GM21423 (cell line): ENCODE data around the gene TTLL9.
A peak's percentile ranks its signal among the peaks of the same experiment; 100 is the strongest.

Experiments
- ATAC-seq: cut with Tn5 transposase; IDR thresholded peaks from one replicate; pipeline ENCODE4 v1.9.1; 2021; ENCODE audit warnings: mild to moderate bottlenecking, moderate library complexity; ENCODE audit not compliant: unreplicated experiment

The TTLL9 gene

DNA sequence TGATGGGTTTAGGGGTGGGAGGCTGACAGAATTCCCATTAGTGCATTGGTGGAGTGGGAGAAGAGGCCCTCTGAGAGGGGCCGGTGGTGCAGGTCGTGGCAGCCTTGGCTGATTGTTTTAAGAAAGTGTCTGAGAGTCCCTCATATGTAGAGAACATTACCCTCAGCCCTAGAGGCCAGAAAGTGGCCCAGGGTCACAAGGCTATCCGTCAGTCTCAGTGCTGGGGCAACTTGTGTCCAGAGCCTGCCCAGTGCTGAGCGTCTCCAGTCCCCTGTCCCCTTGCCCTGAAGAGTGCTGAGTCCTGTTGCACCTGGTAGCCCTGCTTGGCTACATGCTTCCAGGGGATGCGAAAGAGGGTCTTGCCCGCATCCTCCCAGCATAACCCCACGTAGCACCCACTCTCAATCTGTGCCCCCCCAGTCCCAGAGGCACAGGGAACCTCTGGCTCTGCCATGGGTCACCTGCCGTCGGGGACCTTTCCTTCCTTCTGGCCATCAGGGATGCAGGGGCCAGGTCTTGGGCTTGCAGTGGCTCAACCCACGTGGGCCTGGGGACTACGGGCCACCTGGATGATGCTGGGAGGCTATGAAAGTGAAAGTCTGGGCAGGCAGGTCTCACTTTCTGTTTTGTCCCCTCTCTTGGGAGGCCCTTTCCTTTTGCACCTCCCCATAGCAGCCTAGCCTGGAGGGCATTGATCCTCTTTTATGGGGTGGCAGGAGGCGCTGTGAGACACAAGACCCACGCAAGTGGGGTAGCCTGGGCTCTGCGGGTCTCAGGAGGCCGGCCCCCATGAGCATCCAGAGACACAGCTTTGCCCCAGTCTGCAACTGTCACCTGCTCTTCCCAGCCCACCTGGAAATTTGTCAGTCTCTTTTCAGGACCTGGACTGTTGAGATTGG is 12.3 kb upstream of the TTLL9 start:
- peak; percentile 81 for ATAC-seq

DNA sequence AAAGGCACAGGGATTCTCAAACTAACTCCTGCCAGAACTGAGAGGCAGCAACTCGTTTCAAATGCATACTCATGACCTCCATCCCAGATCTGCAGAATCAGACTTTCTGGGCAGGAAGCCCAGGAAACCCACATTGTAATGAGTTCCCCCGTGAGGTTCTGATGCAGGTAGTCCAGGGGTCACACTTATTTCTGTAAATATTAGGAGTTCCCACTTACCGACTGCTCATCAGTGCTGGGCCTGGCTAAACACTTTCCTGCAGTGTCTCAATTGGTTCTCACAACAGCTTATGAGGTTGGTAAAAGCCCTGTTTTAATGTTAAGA is 11.7 kb upstream of the TTLL9 start:
- ATAC-seq, result no peak

DNA sequence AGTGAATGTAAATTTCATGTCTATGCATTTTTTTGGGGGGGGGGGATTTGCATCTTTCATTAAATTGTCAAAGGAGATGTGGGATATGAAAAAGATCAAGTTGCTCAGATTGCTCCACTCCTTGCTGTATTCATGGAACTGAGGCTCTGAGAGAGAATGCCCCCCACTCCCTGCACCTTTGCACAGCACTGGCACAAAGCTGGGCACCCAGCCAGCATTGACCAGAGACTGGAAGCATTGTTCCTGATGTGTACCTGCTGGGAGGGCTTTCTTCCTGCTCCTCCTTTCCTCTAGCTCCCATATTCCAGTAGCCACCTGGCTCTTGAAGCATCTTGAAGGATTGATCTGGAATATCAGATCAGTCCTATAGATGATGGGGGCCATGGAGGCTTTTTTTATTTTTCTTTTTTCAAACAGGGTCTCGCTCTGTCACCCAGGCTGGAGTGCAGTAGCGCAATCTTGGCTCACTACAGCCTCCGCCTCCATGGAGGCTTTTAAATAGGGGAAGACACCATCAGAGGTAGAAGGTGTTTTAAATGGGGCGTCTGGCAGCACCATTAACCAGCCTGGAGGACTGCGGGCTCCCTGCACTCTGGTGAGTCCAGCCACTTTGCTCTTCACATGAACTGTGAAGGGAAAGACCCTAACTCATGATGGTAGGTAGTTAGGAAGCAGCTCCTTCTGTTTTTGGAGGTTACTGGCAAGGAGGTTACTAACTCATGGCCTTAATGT is 11.0 kb upstream of the TTLL9 start:
- ATAC-seq, result no peak

DNA sequence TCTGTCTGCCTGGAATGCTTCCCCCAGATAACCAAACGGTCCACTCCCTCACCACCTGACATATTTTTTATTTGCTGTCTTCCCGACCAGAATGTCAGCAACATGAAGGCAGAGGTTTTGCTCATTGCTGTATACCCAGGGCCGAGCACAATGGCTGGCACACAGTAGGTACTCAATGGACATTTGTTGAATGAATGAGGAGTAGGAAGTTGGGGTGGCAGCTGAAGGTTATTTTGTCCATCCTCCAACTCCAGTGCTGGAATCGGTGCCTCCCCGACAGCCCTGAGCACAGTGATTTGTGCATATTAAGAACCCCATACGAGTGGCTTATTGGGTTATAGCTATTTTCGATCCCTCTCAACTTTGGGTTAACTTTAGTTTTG is 10.4 kb upstream of the TTLL9 start:
- no peak for ATAC-seq

DNA sequence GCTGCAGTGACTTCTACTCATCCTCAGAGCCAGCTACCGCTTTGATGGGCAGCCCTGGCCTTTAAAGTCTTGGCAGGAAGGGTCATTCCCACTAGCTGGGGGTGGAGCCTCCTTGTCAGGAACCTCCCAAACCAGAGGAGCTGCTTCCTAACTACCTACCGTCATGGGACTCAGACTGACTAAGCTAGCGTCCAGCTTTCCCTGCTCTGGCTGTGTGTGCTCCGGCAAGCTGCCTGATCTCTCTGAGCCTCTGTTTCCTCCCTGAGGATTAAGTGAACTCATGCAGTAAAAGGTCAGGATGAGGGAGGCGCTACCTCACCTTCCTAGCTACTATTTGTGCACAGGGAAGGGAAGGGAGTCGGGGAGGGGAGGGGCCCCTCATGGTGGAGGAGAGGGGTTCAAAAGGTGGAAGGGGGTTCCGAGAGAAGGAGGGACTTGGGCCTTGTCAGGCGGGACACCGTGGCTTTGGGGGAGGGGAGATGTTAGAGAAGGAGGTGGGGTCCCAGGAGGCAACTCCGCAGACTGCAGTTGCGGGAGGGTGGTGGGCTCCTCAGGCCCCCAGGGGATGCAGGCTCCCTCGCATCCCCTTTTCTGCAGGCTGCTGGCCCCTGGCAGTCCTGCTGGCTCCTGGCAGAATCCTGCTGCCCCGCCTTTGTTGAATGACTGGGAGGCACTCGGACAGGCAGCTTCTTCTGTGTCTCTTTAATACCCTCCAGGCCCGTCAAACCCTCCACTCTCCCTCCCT is 9.9 kb upstream of the TTLL9 start:
- no peak for ATAC-seq

DNA sequence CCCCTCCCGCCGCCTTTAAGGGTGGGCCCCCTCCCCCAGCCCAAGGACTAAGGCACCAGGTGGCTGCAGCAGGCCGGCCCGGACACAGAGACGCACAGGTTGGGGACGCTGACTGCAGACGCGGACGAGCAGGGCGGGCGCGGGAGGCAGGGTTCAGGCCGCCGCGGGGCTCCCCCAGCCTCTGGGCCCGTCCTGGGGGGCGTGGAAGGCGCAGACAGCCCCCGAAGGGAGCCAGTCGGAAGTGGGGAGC is 9.4 kb upstream of the TTLL9 start:
- ATAC-seq, result no peak

DNA sequence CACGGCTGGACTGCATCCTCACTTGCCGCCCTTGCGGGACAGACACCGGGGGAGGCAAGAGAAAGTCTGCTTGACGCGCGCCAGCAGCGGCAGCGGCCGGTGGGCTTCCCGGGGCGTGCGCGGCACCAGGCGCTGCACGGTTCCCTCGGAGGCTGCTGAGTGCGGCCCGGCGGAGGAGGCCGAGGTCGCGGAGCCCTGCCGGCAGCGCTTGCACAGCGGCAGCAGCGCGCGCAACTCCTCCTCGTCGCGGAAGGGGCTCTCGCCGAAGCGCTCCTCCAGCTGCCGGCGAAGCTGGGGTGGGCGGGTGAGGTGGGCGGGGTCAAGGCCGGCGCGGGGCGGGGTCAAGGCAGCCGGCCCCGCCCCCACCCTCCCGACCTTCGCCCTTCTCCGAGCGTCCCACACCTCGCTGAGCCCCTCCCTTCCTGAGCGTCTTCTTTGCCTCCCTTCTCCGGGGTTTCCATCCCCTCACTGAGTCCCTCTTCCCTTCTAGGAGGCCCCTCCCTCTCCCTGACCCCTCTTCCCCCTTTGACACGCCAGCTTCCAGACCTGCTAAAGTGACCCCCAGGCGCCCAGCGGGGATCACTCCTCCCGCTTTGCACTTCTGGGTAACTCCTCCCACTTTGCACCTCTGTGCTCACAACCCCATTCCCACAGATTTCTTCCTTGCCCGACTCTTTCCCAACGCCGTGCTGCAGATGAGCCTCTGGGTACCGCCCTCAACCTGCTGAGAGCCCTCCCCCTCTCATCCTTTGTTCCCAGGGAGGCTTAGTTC is 8.9 kb upstream of the TTLL9 start:
- ATAC-seq, result no peak

DNA sequence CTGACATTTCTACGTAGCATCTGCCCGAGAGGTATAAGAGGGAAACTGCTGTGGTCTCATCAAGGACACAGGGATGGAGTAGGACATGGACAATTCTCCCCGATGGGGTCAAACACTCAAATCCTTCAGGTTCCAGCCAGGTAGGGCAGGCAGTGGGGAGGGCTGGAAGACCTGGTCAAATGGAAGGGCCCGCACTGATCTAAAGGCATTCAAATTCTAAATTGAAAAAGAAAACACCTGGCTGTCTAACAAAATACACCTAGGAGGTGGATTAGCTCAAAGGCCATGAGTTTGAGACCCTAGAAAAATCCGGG is 8.3 kb upstream of the TTLL9 start:
- ATAC-seq, result no peak

DNA sequence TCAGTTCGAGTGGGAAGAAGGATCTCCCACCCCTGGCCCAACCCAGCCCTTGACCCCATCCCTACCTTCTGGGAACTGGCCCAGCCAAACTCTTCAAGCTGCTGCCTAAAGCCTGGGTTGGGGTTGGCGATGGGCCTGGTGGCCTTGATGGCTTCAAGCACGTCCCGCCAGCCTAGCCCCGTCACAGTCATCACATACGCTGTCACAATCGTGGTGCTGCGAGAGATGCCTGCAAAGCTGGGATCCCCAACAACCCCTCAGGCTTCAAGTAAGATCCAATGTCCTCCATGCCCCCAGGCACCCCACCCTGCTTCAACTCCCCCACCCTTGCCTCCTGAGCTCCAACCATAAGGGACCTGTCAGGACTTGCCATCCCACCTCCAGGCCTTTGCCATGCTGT is 7.9 kb upstream of the TTLL9 start:
- ATAC-seq, result no peak

DNA sequence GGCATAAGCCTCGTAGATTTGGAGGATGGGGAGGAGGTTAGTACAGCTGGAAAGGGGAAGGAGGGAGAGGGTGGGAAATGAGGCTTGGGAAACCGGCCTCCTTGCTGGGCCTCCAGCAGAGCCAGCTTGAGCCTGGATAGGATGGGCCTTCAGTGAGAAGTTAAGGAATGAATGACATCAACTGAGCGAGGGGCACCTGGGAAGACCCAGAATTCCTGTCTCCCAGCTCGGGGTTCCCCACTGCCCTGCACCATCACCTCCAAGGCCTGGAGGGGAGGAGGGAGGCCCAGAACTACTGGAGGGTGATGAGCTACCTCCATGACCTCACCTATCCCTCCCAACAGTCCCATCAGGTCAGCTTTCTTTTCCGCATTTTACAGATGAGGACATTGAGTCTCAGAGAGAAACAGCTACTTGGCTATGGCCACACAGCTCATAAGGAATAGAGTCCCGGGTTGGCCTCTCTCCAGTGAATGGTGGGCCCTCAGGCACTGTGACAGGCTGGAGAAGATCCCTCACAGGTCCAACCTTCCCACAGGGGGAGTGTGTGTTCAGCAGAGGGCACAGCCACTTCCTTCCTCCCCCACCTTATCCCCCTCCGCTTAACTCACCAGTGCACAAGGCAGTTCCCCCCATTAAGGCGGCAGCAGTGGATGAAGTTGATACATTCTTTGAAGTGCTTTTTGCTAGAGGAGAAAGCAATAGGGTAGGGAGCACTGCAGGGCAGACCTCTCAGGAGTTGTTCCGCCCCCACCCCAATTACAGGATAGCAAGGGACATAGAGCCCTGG is 6.9 kb upstream of the TTLL9 start:
- no peak for ATAC-seq

DNA sequence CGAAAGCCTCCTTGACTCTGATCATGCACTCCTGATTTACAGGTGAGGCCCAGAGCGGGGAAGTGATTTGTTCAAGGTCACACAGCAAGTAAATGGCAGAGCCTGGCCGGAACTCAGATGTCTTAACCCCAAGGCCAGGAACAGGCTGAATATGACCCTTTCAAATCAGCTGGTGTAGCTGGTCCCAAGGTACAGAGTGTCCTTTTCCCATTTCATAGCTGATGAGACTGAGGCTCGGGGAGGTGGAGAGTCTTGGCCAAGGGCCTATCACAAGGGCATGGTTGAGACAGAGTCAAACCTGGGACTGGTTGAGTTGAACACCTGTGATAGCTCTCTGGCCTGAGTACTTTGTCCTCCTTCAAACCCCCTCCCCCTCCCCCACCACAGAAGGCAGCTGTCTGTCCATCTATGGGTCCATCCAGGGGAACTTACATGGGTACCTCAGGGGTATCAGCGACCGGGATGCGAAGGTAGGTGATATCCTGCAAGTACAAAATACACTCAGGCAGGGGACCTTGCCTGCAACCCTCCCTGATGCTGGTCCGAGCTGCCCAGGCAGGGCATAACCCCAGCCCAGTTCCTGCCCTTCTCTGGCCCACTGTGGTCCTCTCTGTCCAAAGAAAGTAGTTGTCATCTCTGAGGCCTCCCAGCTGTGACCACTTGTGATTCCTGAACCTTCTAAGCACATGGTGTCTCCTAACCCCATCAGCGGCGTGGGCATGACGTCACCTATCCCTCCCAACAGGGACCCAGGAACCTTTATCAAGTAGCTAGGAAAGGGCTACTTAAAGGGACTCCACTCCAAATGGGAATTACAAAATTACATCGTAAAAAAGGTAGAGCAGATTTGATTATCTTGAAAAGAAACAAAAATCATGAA is 5.7 kb upstream of the TTLL9 start:
- no peak for ATAC-seq

DNA sequence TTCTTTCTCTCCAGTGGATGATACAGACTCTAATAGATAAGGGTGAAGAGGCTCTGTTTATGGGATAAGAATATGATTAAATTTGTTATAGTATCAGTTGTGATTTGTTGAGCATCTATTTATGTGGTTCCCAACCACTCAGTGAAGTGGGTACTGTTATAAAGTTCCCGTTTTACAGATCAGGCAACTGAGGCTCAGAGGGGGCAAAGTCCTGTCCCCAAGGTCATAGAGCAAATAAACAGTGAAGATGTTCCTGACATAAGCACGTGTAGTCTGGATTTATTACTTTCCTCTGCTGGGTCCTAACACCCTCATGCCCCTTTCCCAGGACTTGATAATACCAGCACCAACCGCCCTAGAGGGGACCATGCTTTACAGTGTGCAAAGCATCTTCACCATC is 4.2 kb upstream of the TTLL9 start:
- ATAC-seq, result no peak

DNA sequence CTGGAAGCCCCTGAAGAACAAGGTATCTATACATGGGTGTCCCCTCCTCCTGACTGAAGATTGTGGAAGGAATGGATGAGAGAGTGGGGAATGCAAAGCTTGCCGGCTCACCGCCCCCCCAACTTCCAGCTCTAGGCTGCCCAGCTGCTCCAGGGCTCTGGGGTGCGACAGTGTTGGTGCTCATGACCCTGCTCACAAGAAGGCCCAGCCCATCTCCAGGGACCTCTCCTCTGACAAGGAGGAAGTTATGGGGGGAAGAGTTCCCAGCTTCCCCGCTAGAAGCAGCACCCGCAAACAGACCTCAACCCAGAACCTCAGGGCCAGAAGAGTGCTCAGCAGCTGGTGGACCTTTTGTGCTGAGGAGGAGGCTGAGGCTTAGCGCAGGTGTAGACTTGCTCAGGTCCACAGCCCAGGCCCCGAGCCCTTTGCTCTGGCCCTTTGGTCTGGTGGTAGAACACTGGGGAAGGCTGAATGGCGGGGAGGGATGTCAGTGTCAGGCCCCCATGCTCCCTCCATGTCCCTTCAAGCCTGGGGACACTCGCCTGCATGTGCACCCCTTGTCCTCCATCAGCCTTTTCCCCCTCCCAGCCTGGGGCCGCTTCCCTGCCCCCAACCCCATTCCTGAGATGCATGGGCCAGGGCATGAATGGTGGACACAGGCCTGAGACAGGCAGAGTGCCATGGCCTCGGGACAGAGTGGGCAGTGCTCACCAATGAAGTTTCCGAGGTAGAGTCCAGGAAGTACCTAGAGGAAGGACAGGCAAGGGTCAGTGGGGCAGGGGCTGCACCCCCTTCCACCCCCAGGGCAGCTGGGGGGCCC is 1.4 kb upstream of the TTLL9 start:
- ATAC-seq, result no peak

DNA sequence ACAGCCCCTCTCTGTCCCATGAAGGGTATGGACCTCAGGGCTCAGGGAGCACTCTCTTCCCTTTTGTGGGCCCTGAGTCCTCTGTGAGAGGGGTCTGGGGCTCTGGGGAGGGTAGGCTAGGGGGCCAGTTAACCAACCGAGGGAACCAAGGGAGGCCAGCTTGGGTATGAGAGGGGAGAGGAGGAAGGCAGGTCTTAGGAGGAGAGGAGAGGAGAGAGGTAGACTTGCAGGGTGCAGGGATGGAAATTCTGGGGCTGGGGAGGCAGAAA is 827 bp upstream of the TTLL9 start:
- no peak for ATAC-seq

DNA sequence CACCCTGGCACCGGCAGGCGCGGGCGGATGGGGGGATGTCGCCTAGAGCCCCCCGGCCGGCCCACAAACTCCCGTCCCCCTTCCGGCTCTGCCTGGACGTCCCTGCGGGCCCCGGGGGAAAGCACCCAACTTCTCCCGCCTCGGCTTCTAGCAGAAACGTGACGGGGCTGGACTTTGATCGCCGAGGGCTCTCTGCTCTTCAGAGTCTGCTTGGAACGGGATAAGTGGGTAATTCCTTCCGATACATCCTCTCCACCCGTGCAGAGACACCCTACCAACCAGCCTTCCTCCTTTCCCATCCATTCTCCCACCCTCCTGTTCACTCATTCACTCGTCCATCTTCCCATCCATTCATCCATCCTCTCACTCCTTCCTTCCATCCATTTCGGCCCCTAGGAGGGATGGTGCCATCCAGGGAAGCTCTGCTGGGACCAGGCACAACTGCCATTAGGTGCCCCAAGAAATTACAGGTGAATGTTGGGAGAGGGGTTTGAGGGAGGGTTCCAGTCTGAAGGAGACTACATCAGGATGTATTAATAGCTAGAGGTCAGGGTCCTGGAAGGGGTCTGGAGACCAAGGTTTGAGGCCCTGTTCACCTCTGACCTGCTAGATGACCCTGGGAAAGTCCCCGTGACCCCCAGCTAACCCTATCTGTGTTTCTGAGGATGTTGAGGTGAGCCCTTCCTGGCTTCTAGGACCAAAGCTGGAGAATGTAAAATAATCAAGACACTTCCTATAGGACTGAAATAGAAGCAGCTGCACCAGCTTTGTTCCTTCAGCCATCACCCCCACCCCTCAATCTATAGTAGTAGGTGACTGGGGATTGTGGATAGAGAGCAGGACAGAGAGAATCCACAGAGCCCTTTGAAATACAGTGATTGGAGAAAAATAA is 538 bp downstream of the TTLL9 start:
- ATAC-seq, result no peak

DNA sequence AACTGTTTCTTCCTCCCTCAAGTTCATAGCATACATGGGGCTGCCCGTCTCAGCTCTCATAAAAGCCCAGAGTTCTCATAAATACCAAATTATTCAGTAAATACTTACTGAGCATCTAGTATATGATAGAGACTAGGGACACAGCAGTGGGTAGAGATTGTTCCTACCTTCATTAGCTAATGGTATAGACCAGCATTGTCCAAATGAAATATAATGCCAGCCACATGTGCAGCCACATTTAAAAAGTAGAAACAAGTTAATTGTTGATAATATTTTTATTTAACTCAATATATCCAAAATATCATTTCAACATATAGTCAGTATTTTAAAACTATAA is 1.2 kb downstream of the TTLL9 start:
- no peak for ATAC-seq

DNA sequence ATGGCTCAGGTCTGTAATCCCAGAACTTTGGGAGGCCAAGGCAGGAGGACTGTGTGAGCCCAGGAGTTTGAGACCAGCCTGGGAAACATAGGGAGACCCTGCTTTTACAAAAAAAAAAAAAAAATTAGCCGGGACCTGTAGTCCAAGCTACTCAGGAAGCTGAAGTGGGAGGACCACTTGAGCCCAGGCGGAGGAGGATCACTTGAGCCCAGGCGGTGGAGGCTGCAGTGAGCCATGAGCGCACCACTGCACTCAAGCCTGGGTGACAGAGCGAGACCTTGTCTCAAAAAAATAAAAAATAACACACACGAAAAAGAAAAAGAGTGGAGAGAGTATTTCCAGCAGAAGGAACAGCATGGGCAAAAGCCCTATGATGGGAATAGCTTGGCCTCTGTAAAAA is 2.0 kb downstream of the TTLL9 start:
- ATAC-seq, result no peak

DNA sequence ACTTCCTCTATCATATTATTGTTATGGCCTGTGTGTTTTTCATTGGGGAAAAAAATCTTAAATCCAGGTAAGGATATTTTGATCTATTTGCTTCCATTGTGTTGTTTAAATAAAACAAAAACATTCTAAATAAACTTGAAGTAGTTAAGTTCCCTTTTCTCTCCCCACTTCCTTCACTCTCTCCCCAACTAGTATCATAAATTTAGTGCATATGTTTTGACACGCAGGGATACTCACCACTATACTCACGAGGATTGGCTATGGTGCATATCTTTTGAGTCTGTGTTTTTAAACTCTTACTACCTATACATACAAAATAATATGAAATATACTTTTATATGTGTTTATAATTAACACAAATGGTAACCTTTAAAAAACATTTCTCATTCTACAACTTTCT is 5.2 kb downstream of the TTLL9 start:
- ATAC-seq, result no peak
